Calu3 (cell line): ENCODE measurements around the gene HBS1L. TPM values are rescaled to one million over a fixed set of nuclear protein-coding genes. Genes with fewer than 3 reads are reported as not detected.

Experiments
- BruUV-seq: library from RNA; stranded (reverse); fragments of 400-500 nt; replicated peaks from 2 replicates; lab custom pipeline; 2021; lab: Mats Ljungman, UMichigan
- CTCF ChIA-PET: fragments of 300-600 bp; sonication (Branson Sonifier 250); formaldehyde crosslinking; loops from one replicate; lab custom pipeline; 2022; ENCODE audit warnings: antibody characterized with exemption; lab: Charles Lee
- DNase-seq: peaks from one replicate; pipeline ENCODE4 v3.0.0; 2022
- H3K27ac Mint-ChIP-seq: one replicate; pipeline ENCODE4 v1.8.0; 2022; ENCODE audit warnings: mixed read lengths; ENCODE audit not compliant: unreplicated experiment
- H3K27me3 Mint-ChIP-seq: one replicate; pipeline ENCODE4 v1.8.0; 2022; ENCODE audit warnings: mixed read lengths; ENCODE audit not compliant: unreplicated experiment
- H3K36me3 Mint-ChIP-seq: one replicate; pipeline ENCODE4 v1.8.0; 2022; ENCODE audit warnings: mild to moderate bottlenecking, moderate library complexity, mixed read lengths; ENCODE audit not compliant: insufficient read depth, unreplicated experiment
- H3K4me1 Mint-ChIP-seq: one replicate; pipeline ENCODE4 v1.8.0; 2022; ENCODE audit warnings: mild to moderate bottlenecking, low read depth, mixed read lengths; ENCODE audit not compliant: unreplicated experiment
- H3K4me3 Mint-ChIP-seq: one replicate; pipeline ENCODE4 v1.8.0; 2022; ENCODE audit warnings: mild to moderate bottlenecking, low read depth, moderate library complexity, mixed read lengths; ENCODE audit not compliant: unreplicated experiment
- H3K9me3 Mint-ChIP-seq: one replicate; pipeline ENCODE4 v1.8.0; 2022; ENCODE audit warnings: low read depth, mixed read lengths; ENCODE audit not compliant: unreplicated experiment
- intact Hi-C: fragments of 100-400 bp; cut with micrococcal nuclease; formaldehyde crosslinking; loops from one replicate; pipeline ENCODE4 v1.10.0; 2022; ENCODE audit not compliant: unreplicated experiment
- total RNA-seq: library from RNA; stranded (reverse); gene quantifications from 2 replicates; pipeline ENCODE4 v1.2.3, GENCODE V29; 2022
- TF ChIP-seq, protein P1 (sequence below): fragments of 200-600 bp; IDR thresholded peaks from one replicate; pipeline ENCODE4 v1.8.0; 2022; ENCODE audit warnings: antibody characterized with exemption; ENCODE audit not compliant: unreplicated experiment

The HBS1L gene
- total RNA-seq, 1 experiment from 2014 or later: 50.0 TPM

DNA sequence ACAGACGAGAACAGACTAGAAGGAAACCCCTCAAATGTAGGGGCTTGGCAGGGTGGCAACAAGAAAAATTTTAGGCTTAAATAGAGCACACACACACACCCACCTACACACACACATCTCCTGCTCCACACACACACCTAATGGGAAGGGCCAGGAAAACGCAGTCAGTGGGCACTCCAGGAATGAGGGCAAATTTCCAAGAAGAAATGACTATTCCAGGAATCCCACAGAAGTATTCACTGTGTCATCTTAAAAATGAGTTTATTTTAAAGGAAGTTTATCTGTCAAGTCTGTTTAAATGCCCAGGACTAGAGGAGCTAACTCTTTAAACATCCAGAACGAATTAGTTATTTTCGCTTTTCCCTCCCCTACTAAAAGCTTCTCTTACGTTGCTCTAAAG, 117.7 kb downstream of the HBS1L start:
- no peak overlapping the region for H3K27ac Mint-ChIP-seq
- intact Hi-C loops: no loop called here
- no peak overlapping the region for H3K4me3 Mint-ChIP-seq
- H3K9me3 Mint-ChIP-seq: no peaks in the 10 kb centered on the region
- no peak for DNase-seq
- TF ChIP-seq, protein P1, sequence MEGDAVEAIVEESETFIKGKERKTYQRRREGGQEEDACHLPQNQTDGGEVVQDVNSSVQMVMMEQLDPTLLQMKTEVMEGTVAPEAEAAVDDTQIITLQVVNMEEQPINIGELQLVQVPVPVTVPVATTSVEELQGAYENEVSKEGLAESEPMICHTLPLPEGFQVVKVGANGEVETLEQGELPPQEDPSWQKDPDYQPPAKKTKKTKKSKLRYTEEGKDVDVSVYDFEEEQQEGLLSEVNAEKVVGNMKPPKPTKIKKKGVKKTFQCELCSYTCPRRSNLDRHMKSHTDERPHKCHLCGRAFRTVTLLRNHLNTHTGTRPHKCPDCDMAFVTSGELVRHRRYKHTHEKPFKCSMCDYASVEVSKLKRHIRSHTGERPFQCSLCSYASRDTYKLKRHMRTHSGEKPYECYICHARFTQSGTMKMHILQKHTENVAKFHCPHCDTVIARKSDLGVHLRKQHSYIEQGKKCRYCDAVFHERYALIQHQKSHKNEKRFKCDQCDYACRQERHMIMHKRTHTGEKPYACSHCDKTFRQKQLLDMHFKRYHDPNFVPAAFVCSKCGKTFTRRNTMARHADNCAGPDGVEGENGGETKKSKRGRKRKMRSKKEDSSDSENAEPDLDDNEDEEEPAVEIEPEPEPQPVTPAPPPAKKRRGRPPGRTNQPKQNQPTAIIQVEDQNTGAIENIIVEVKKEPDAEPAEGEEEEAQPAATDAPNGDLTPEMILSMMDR: no peak
- CTCF ChIA-PET: no interaction called here
- no peaks in the 10 kb centered on the region for H3K36me3 Mint-ChIP-seq
- H3K27me3 Mint-ChIP-seq: no peaks in the 10 kb centered on the region
- peaks cover 9% of the 10 kb centered on the region for H3K4me1 Mint-ChIP-seq
- no TSS peak for BruUV-seq

DNA sequence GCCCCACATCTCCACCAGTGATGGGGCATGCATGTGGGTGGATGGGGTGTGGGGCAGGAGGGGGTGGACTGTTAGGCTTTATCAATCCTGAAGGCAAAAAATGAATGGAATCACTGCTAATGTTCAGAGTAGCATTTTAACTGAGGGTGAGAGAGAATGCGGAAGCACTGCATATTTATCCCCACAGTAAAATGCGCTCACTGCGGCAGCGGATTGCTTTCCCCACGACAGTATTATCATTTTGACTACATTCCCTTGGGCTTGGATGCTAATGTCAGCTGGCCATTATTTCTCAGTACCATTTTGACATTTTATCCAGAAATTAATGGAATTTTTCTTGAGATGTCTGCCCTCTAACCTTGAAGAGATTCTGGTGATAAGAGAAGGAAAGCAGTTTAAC, 118.1 kb downstream of the HBS1L start:
- no peak for DNase-seq
- no peaks in the 10 kb centered on the region for H3K27me3 Mint-ChIP-seq
- TF ChIP-seq, protein P1: no peak
- H3K4me1 Mint-ChIP-seq: peaks cover 9% of the 10 kb centered on the region
- H3K9me3 Mint-ChIP-seq: no peaks in the 10 kb centered on the region
- no peak overlapping the region for H3K4me3 Mint-ChIP-seq
- intact Hi-C loops: no loop called here
- H3K27ac Mint-ChIP-seq: no peak overlapping the region
- BruUV-seq: no TSS peak
- no peaks in the 10 kb centered on the region for H3K36me3 Mint-ChIP-seq
- CTCF ChIA-PET: no interaction called here

DNA sequence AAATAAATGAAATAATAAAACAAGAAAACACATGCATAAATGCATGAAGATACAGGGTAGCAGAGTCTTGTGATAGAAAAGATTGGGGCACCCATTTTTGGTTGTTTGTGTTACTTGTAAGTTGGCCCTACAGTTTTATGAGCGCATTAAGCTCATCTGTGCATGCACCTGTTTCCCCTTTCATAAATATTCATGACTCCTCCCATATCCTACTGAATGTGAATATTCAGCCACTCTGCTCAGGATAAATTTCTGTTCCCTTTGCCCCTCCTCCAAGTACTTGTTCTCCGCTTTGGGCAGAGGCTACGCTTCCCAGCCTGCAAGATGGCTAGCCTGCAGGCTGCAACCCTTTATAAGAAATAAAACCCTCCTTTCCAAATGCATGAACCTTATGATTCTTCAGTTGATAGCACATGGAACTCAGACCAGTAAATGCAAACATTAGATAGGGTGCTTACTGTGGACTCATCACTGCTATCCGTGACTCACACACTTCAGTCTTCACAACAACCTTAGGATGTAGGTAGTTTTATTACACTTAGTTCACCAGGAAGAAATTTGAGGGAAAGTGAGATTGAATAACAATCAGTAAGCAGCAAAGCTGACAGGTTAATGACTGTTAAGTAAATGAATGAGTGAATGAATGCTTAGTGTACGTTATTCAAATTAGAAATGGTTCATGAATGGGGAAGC, 119.7 kb downstream of the HBS1L start:
- BruUV-seq: no TSS peak
- DNase-seq: no peak
- TF ChIP-seq, protein P1: no peak
- Mint-ChIP-seq H3K36me3 (no peaks in the 10 kb centered on the region), H3K4me3 (no peak overlapping the region), H3K27me3 (no peaks in the 10 kb centered on the region), H3K27ac (no peak overlapping the region), H3K4me1 (peaks cover 9% of the 10 kb centered on the region), H3K9me3 (no peaks in the 10 kb centered on the region)
- CTCF ChIA-PET: no interaction called here
- intact Hi-C loops: no loop called here

DNA sequence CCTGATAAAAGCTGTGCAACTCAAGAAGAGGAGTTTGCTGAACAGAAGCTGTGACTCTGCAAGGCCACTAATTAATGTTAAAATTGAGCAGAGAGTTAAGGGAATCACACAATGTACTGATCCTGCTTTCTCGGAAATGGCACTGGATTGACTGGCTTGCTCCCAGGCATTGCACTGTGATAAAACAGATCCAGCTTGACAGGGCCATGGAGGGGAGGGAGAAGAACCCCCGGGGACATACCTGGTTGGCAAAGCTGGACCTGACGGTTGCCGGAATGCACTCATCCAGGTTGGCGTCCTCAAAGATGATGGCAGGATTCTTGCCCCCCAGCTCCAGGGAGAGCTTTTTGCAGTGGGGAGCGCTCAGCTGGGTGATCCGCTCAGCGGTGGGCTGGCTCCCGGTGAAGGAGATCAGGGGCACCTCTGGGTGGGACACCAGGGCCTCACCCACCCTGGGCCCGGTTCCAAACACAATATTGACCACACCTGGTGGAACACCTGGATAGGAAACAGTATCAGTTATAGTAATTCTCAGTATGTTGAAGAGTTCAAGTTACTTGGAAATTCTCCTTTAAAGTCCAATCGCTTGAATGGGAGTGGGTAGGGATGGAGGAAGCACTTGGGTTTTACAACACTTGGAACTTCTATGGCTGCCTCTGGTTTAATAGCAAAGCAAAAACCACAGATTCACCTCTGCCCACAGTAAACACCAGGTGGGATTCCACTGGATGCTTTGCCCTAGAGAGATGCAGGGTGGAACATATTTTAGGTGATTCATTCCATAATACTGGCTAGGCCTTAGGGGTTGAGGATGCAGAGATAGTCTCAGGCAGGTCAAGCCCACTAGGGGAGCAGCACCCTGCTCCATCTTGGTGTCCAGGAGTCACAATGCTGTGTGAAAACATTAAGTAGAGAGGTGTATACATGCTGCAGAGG, 121.8 kb downstream of the HBS1L start:
- no TSS peak for BruUV-seq
- peaks cover 9% of the 10 kb centered on the region for H3K4me1 Mint-ChIP-seq
- CTCF ChIA-PET: interaction anchor here (0.7 kb wide), 1 partner anchor 99 kb away, joined by 3 read pairs; no protein-coding TSS in a partner anchor
- DNase-seq: no peak
- no peak overlapping the region for H3K4me3 Mint-ChIP-seq
- no peaks in the 10 kb centered on the region for H3K36me3 Mint-ChIP-seq
- no peaks in the 10 kb centered on the region for H3K27me3 Mint-ChIP-seq
- intact Hi-C loops: no loop called here
- no peak overlapping the region for H3K27ac Mint-ChIP-seq
- no peaks in the 10 kb centered on the region for H3K9me3 Mint-ChIP-seq
- TF ChIP-seq, protein P1: no peak
